Osteoblast (primary cell): Measurements from ENCODE around the gene CELA2A. TPM values are rescaled to one million over a fixed set of nuclear protein-coding genes. Genes with fewer than 3 reads are reported as not detected.

ENCODE experiments used
- DNase-seq: peaks from one replicate; pipeline ENCODE4 v3.0.0; 2011; ENCODE audit warnings: low spot score, mixed read lengths; ENCODE audit not compliant: insufficient read length; ENCODE audit errors: missing footprints
- H2AFZ ChIP-seq: 2 replicates; pipeline ENCODE4 v1.6.0; 2011; ENCODE audit warnings: mild to moderate bottlenecking, low read length
- H3K27ac ChIP-seq: 2 replicates; pipeline ENCODE4 v1.5.1; 2011; ENCODE audit warnings: mild to moderate bottlenecking, low read depth, low read length, moderate library complexity
- H3K27me3 ChIP-seq: 2 replicates; pipeline ENCODE4 v1.6.0; 2012; ENCODE audit warnings: mild to moderate bottlenecking, control low read depth, inconsistent platforms, low read length, moderate library complexity; ENCODE audit not compliant: insufficient read depth
- H3K36me3 ChIP-seq: 2 replicates; pipeline ENCODE4 v1.5.1; 2011; ENCODE audit warnings: mild to moderate bottlenecking, low read length, control low read depth, moderate library complexity; ENCODE audit not compliant: insufficient read depth
- H3K4me1 ChIP-seq: 2 replicates; pipeline ENCODE4 v1.5.1; 2011; ENCODE audit warnings: mild to moderate bottlenecking, low read length, control low read depth, moderate library complexity; ENCODE audit not compliant: insufficient read depth
- H3K4me2 ChIP-seq: 2 replicates; pipeline ENCODE4 v1.6.0; 2011; ENCODE audit warnings: mild to moderate bottlenecking, low read length; ENCODE audit not compliant: insufficient read depth
- H3K4me3 ChIP-seq: fragments of 200-600 bp; sonication (generic); 3 replicates; pipeline ENCODE4 v1.5.1; 2012; ENCODE audit warnings: mild to moderate bottlenecking, low read length, inconsistent platforms; ENCODE audit not compliant: insufficient read depth
- H3K79me2 ChIP-seq: 2 replicates; pipeline ENCODE4 v1.6.0; 2012; ENCODE audit warnings: mild to moderate bottlenecking, low read length, control low read depth, inconsistent platforms; ENCODE audit not compliant: insufficient read depth
- H3K9me3 ChIP-seq: 2 replicates; pipeline ENCODE4 v1.5.1; 2011; ENCODE audit warnings: low read depth, low read length, control low read depth
- H4K20me1 ChIP-seq: 2 replicates; pipeline ENCODE4 v1.6.0; 2012; ENCODE audit warnings: mild to moderate bottlenecking, low read length, control low read depth; ENCODE audit not compliant: insufficient read depth
- CTCF ChIP-seq: IDR thresholded peaks from 2 replicates; pipeline ENCODE4 v1.5.1; 2011; ENCODE audit warnings: mild to moderate bottlenecking, low read depth, low read length, moderate library complexity; ENCODE audit errors: extremely low read depth
- total RNA-seq: library from RNA; depleted of rRNA; stranded (reverse); fragments of >200 nt; gene quantifications from 2 replicates; pipeline ENCODE4 v1.2.3, GENCODE V29; 2012

The CELA2A gene
- total RNA-seq, 1 donor: not detected

DNA sequence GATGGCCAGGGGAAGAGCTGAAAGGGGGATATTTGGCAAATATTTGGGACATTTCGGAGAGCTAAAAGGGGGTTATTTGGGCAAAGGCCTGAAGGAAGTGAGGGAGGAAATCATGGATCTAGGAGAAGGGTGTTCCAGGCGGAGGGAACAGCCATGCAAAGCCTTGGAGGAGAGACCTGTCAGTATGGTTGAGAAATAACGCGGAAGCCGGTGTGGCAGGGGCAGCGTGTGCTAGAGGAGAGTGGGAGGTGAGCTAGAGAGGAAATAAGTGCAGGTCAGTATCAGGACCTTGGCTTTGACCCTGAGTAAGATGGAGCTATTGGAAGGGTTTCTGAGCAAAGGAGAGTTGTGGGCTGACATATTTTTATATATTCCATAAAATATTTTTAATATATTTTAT lies 15.3 kb upstream of the CELA2A start:
- Histone ChIP-seq H3K27me3 (peaks cover 3% of the 10 kb centered on the region), H4K20me1 (no peaks in the 10 kb centered on the region), H3K79me2 (no peaks in the 10 kb centered on the region), H3K36me3 (no peaks in the 10 kb centered on the region), H3K4me2 (no peak overlapping the region), H2AFZ (no peak overlapping the region), H3K27ac (no peak overlapping the region), H3K4me3 (no peak overlapping the region), H3K4me1 (no peaks in the 10 kb centered on the region), H3K9me3 (no peaks in the 10 kb centered on the region)
- no peak for DNase-seq
- no peak for TF ChIP-seq CTCF

DNA sequence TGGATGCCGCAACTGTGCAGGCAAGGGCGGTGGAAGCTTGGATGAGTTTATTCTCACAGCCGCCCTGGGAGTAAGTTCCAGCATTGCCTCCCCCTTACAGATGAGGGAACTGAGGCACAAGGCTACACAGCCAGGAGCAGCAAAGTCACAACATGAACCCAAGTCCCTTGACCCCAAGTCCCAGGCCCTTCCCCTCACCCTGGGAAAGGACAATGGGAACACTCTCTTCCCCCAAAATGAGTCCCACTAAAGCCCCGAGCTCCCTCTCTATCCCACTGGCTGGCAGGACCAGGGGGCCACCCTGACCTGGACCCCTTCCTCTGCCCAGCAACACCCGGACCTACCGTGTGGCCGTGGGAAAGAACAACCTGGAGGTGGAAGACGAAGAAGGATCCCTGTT lies 14.4 kb upstream of the CELA2A start:
- Histone ChIP-seq H3K4me3 (no peak overlapping the region), H2AFZ (no peak overlapping the region), H3K4me1 (no peaks in the 10 kb centered on the region), H3K27ac (no peak overlapping the region), H3K79me2 (no peaks in the 10 kb centered on the region), H3K4me2 (no peak overlapping the region), H3K9me3 (no peaks in the 10 kb centered on the region), H4K20me1 (no peaks in the 10 kb centered on the region), H3K36me3 (no peaks in the 10 kb centered on the region), H3K27me3 (peaks cover 4% of the 10 kb centered on the region)
- DNase-seq: peak; percentile 45
- TF ChIP-seq CTCF: no peak

- H3K9me3 ChIP-seq: no peaks in the 10 kb centered on the region
- H3K4me2 ChIP-seq: no peak overlapping the region
- H3K4me1 ChIP-seq: no peaks in the 10 kb centered on the region
- H2AFZ ChIP-seq: no peak overlapping the region
- no peak for TF ChIP-seq CTCF
- no peak overlapping the region for H3K4me3 ChIP-seq
- no peak overlapping the region for H3K27ac ChIP-seq
- no peaks in the 10 kb centered on the region for H3K36me3 ChIP-seq
- H4K20me1 ChIP-seq: no peaks in the 10 kb centered on the region
- H3K27me3 ChIP-seq: peaks cover 9% of the 10 kb centered on the region
- no peaks in the 10 kb centered on the region for H3K79me2 ChIP-seq
- DNase-seq: peak; percentile 43
These were observed 13.8 kb upstream of the CELA2A start for GRCh38 chr1:15442759-15443158.

GRCh38 chr1:15443281-15443680 lies 13.3 kb upstream of the CELA2A start:
- peaks cover 9% of the 10 kb centered on the region for H3K27me3 ChIP-seq
- no peak overlapping the region for H3K4me3 ChIP-seq
- no peak overlapping the region for H2AFZ ChIP-seq
- H3K9me3 ChIP-seq: no peaks in the 10 kb centered on the region
- H4K20me1 ChIP-seq: no peaks in the 10 kb centered on the region
- H3K4me1 ChIP-seq: no peaks in the 10 kb centered on the region
- H3K27ac ChIP-seq: no peak overlapping the region
- no peak overlapping the region for H3K4me2 ChIP-seq
- TF ChIP-seq CTCF: no peak
- H3K36me3 ChIP-seq: no peaks in the 10 kb centered on the region
- no peaks in the 10 kb centered on the region for H3K79me2 ChIP-seq
- DNase-seq: no peak
